Measurements from ENCODE around the gene SPEM1.

SPEM1 gene

GRCh38 chr17:7392696-7393612 lies 27.2 kb upstream of the SPEM1 start:
- TF ChIP-seq CTCF (conservative IDR thresholded peaks at IDR 0.05), result no peak
- H3K27ac ChIP-seq, result peak overlapping the region; percentile 81; the same call in 1 of the 2 replicates

GRCh38 chr17:7393613-7394451 lies 26.3 kb upstream of the SPEM1 start:
- peak overlapping the region; percentile 81 for H3K27ac ChIP-seq
- TF ChIP-seq CTCF (conservative IDR thresholded peaks at IDR 0.05), result no peak

- TF ChIP-seq CTCF (conservative IDR thresholded peaks at IDR 0.05), result 0 out of 2 replicates have a peak, but pooled peaks have one; percentile 21
- H3K27ac ChIP-seq, result peak within 1 kb of the TSS; percentile 81
Observed at GRCh38 chr17:7394452-7395191, 25.5 kb upstream of the SPEM1 start, which contains the start of gene PLSCR3. PLSCR3 (minus strand) TSS chr17:7394525; CDS start chr17:7394110, 415 bp downstream.

GRCh38 chr17:7396147-7396546 lies 24.0 kb upstream of the SPEM1 start:
- no peak for TF ChIP-seq CTCF (conservative IDR thresholded peaks at IDR 0.05)
- H3K27ac ChIP-seq, result no peak overlapping the region

GRCh38 chr17:7398612-7399011 lies 21.5 kb upstream of the SPEM1 start:
- no peak overlapping the region for H3K27ac ChIP-seq
- no peak for TF ChIP-seq CTCF (conservative IDR thresholded peaks at IDR 0.05)

- no peak for TF ChIP-seq CTCF (conservative IDR thresholded peaks at IDR 0.05)
- H3K27ac ChIP-seq, result peak overlapping the region; percentile 73
Observed at GRCh38 chr17:7403043-7403726, 16.9 kb upstream of the SPEM1 start.
